ENCODE data around the gene PACRG. TPM values are rescaled to one million over a fixed set of nuclear protein-coding genes. Genes with fewer than 3 reads are reported as not detected.

The PACRG gene
- total RNA-seq, 1 donor from 2014 or later: 0.20 TPM

DNA sequence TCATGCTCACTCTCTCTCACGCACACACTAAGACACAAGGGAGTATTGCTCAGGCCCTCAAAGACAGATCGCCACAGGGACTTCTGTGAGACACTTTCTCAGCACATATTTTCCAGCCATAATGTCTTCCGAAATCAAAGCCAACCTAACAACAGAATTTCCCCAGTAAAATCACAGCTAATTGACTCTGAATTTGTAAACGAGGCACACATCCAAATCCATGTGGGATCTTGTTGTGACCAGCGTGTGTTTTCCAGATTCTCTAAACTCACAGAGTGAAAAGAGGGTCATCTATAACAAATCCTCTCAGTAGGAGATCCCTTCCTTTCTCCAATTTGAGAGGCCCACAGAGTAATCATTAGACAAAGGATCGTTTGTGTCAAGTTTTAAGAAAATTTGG, 280.4 kb downstream of the PACRG start:
- DNase-seq (ENCODE audit: low read depth in 2 of 2): no peak

DNA sequence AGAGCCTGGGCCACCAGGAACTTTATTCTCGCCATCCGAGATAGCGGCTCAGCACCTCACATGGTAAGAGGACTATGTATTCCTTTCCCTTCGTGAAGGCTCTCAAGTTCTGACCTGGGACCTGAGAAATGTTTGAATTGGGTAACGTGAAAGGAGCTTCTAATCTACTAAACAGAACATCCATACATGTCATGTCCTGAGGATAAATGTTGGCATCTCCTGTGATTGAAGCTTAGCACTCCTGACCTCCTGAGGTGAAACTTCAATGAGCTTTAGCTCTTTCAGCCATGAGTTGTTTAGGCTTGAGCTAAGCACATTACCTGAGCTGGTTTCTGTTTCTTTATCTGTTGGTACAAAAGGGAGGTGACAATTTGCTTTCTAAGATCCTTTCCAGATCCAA, 280.9 kb downstream of the PACRG start:
- DNase-seq (ENCODE audit: low read depth in 2 of 2): no peak

DNA sequence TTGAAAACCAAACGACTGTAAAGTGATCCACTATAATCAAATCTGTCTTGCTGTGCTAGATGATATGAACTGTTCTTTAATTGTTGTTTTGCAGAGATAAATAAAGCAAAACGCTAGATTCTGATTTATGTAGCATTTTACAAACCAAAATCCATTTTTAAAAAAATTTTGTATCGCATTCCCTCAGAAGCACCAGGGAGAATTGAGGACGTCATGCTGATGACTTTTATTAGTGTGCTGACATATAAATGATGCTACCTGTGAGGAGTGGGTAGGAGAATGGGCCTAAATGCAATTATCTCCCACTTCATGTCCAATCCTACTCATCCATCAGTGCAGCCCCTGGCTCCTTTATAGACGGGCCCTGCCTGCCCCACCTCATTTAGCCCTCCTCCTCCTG, 282.4 kb downstream of the PACRG start:
- DNase-seq (ENCODE audit: low read depth in 2 of 2): no peak

DNA sequence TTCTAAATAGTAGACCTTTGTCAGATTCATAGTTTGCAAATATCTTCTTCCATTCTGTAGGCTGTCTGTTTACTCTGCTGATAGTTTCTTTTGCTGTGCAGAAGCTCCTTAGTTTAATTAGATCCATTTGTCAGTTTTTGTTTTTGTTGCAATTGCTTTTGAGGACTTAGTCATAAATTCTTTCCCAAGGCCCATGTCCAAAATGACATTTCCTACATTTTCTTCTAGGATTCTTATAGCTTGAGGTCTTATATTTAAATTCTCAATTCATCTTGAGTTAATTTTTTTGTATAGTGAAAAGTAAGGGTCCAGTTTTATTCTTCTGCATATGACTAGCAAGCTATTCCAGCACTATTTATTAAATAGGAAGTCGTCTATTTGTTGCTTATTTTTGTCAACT, 287.0 kb downstream of the PACRG start:
- DNase-seq (ENCODE audit: low read depth in 2 of 2): no peak

DNA sequence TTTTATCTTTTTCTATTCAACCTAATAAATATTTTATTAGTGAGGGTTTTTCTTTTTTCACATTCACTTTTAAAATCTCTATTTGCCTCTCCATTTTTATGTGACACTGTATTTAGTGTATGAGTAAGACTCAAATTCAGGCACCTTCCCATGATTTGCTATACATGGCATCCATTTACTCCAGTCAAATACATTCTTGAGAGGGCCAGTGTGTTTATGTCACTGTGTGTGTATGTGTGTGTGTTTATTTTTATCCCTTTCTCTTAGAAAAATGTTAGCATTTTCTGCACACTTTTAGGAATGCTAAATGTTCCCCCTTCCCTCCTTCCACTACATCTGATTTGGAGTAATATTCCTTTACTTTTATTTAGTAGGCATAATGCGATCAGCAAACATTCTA, 290.0 kb downstream of the PACRG start:
- DNase-seq (ENCODE audit: low read depth in 2 of 2): no peak

DNA sequence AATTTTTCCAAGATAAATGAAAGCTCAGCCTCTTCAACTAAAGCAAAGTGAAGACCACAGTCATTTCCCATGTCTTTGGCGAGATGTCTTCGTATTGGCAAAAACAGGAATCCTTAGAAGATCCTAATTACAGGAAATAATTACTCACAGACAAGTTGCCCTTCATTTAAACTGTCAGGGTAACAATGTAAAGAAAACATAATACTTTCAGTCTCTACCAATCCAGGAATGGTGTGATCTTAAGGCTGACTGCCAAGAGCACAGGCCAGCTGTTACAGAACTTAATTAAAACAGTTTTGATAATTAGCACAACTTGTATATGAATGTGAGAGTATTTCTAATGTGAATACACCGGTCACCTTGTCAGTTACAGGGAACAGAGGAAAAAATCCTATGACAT, 292.2 kb downstream of the PACRG start:
- no peak for DNase-seq (ENCODE audit: low read depth in 2 of 2)

DNA sequence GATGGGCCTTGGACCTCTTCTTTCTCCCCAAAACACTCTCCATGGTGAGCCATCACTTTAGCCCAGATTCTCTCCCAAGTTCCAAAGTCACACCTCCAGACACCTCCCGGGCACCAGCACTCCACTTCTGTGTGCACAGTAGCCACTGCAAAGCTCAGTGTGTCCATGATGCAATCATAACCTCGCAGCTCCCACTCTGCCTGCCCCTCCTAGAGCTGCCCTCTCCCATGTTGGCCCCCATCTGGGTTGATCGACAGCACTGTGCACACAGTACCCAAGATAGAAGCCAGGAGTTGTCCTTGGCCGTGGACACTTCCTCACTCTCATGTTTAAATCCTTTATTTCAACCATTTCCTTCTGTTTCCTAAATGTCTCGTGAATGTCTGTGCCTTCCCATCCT, 293.3 kb downstream of the PACRG start:
- no peak for DNase-seq (ENCODE audit: low read depth in 2 of 2)

DNA sequence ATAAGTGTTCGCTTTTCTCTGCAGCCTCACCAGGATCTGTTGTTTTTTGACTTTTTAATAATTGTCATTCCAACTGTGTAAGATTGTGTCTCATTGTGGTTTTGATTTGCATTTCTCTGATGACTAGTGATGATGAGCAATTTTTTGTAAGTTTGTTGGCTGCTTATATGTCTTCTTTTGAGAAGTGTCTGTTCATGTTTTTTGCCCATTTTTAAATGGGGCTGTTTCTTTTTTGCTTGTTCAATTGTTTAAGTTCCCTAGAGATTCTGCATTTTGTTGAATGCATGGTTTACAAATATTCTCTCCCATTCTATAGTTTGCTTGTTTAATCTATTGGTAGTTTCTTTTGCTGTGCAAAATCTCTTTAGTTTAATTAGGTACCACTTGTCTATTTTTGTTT, 295.9 kb downstream of the PACRG start:
- DNase-seq (ENCODE audit: low read depth in 2 of 2): no peak

DNA sequence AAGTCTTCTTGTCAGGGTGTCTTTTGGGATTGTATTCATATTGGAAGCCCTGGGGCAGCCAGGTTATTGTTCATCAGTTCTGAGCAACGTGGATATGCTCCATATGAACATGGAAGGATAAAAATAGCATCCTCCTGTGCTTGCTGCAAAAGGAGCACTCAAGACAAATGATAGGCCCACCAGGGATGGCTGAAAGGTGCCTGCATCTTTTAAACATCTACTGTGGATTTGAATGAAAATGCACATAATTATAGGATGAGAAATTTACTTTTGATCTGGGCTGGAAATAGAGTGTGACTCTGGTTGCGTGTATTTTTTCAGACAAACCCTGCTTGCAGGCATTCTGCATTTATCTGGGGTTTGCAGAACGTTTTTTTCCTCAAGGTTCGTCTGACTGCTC, 299.1 kb downstream of the PACRG start:
- DNase-seq (ENCODE audit: low read depth in 2 of 2): no peak

DNA sequence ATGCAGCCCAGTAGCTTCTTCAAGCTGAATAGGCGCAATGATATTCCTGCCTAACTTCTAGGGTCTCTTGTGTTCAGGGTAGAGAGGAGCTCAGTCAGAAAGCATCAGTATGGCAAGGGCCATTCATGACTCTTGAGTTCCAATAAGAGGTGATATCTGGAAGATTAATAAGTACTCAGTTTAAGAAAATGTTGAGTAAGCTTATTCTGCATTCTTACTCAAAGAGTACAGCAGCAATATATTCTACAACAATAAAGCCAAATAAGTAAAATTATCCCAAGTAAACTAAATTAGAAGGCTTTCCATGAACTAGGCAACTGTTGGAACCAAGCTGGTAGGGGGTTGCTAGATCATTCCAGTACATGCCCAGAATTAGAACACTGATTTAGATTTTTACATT, 303.2 kb downstream of the PACRG start:
- DNase-seq (ENCODE audit: low read depth in 2 of 2): no peak

DNA sequence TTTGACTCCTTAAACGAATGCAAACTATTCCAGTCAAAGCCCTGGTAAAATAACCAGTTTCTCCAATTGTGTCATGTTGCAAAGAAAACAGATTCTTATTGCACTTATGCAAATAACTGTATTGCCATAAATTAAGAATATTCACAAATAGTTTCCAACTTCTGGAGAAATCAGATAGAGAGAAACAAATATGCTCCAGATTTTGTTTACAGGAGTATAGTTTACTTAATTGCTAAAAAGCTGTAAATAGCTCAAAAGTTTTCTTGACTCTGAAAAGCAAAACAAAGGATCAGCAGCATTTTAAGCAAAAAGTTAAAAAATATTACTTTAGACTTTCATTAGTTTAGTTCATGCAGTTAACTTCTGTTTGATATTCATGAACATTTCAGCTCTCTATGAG, 304.2 kb downstream of the PACRG start:
- no peak for DNase-seq (ENCODE audit: low read depth in 2 of 2)

DNA sequence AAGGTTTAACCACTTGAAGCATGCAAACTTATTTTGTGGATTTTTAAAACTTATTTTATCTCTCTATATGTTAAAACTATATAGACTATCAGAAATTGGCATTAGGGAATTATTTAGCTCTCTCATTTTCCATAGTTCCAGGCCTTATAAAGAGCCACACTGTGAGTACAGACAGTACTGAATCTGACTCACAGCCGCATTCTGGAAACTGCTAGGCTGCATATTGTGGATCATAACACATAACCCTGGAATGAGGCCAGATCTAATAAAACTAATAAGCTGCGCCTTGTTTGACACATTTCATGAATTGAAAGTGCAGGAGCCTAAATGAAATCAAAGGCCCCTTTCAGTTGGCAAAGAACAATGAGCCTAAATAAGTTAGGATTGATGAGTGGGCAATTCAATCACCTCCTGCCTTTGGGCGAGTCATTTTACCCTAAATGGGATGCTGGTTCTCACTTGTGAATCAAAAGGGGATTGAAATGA, 308.4 kb downstream of the PACRG start:
- no peak for DNase-seq (ENCODE audit: low read depth in 2 of 2)

DNA sequence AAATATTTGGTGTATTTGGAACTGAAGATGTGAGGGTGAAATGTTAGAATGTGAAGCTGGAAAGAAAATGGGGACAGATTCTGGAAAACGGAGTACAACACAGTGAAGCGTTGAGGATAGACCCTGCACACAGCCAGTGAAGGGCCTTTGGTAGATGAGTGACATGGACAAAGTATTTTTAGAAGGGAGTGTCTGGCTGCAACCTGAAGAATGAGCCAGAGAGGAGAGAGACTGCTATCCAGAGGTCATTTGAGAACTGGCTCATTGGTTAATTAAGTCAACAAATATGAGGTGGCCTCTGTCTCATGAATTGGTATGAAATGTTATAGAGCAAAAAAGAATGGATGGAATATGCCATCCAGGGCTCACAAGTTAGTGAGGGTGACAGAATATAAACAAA, 310.5 kb downstream of the PACRG start:
- no peak for DNase-seq (ENCODE audit: low read depth in 2 of 2)

DNA sequence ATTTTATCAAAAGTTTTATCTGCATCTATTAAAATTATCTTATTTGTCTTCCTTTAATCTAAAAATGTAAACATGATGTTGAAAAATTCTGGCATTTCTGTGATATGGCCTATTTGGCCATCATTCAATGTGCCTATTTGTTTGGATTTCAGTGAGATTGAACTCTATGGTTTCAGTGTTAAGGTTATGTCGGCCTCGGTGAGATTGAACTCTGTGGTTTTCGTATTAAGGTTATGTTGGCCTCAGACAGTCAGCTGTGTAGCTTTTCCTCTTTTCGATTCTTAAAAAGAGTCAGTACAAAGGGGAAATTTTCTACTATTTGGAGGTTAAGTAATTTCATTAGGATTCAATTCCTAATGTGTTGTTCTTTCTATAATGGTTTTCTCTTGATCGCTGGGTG, 320.6 kb downstream of the PACRG start:
- DNase-seq (ENCODE audit: low read depth in 2 of 2): no peak

DNA sequence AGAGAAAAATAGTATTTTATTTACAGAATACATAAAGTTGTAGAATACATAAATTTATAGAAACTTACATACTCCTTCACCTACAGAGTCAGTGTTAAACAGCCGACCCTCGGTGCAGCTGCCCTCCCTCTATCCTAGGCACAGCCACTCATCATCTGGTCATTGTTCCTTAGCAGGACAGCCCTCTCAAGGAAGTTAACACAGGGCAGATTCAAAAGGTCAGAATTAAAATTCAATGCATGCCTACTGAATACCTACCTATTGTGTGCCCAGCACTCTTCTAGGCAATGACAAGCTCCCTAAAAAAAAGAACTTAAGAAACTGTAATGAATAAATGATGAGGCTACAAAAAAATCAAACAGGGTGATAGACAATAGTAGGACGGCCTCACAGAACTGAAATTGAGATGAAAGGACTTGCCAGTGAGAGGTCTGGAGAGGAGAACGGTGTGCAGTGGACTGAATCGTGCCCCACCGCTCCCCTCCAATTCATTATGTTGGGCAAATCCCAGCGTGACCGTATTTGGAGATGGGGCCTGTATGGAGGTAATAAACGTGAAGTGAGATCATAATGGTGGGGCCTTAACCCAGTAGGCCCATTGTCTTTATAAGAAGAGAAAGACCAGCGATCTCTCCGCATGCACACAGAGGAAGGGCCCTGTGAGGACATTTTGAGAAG, 326.0 kb downstream of the PACRG start:
- DNase-seq (ENCODE audit: low read depth in 2 of 2): no peak

DNA sequence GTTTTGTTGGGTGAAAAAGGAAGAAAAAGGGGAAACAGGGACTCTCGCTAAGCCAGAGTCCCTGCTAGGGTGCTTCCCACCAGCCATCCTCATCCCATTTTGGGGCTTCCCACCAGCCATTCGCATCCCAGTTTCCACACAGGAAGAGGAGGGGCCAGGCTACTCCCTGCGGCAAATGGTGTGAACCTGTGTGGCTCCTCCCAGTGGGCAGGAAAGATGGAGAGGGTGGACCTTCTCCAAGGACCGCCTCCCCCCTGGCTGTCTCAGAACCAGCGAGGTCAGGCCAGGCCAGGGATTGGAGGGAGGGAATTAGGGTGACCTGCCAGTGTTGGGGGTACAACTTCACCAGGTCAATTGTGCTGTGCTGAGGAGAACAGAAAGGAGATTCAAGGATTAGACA, 326.9 kb downstream of the PACRG start:
- no peak for DNase-seq (ENCODE audit: low read depth in 2 of 2)

DNA sequence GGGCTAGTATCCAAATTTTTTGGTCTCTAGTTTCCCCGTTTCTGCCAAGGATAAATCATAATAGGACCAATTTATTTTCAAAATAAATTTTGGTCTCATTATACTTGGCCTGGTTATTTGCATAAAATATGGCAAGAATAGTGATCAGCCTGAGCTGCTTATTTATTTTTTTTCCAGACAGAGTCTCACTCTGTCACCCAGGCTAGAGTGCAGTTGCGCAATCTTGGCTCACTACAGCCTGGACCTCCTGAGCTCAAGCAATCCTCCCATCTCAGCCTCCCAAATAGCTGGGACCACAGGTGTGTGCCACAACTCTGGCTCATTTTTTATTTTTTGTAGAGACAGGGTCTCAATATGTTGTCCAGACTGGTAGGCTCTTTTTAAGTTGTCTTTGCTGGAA, 329.5 kb downstream of the PACRG start:
- no peak for DNase-seq (ENCODE audit: low read depth in 2 of 2)

DNA sequence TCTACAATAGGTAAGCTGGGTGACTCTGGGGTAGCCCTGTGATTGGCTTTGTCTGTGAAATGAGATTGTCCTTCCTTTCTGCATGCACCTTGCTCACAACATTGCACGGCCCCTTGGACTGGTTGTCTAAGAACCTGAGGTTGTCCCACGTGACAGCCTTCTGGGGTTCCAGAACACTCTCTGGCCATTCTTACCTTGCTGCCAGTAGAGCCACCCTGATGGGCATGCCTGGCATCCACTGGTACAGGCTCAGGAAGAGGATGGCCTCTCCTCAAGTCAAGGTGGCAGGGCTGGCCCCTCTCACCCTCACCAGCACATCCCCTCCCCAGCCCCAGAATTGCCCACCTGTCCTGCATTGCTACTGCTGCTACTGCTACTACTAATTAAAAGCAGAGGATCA, 335.0 kb downstream of the PACRG start:
- DNase-seq (ENCODE audit: low read depth in 2 of 2): no peak

DNA sequence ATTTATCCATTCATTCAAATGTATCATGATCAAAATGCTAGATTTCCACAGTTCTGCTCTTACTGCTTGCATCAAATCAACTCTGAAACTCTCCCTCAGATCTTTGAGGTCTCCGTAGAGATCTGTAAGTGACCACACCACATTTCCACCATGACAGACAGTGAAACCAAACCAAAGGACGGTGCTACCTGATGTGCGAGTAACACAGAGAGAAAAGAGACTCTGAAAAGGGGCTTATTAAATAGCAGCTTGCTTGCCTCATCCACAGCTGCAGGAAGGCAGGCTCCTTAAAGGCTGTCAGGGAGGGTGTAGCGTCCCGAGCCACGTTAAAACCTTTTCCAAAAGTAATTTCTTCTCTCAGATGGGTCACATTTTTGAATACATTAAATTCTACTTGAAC, 335.8 kb downstream of the PACRG start:
- no peak for DNase-seq (ENCODE audit: low read depth in 2 of 2)

DNA sequence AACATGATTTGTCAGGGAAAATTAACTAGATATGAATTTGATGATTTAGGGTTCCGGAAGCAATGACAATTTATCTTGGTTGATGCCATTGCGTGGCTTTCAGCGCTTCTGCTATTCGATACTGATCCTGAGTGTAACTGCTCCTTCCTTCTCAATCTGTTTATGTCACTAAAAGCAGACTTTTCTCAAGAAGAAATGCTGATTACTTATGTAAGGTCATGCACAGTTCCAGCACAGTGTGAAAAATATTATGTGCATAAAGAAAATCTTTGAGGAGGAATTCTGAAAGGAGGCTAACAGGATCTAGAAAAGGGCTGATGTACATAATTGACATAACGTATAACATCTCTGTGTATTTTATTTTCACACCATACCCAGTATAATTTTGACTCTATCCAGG, 336.6 kb downstream of the PACRG start:
- DNase-seq (ENCODE audit: low read depth in 2 of 2): no peak

DNA sequence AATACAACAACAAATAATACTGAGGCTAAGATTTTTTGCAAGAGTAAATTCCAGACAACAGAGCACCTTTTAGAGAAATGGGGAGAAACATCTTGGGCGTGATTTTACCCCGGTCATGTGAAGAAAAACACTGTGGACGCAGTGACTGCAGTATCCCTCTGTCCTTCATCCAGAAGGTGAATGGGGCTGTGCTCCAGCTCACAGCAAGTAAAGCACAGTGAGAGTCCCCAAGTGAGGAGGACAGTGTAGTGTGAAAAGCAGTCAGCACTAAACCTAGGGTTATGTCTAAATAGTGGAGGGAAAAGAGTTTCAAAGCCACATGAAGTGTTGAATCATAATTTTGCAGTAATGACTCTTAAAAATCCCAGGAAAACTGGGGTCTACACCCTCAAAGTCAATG, 338.4 kb downstream of the PACRG start:
- DNase-seq (ENCODE audit: low read depth in 2 of 2): no peak

DNA sequence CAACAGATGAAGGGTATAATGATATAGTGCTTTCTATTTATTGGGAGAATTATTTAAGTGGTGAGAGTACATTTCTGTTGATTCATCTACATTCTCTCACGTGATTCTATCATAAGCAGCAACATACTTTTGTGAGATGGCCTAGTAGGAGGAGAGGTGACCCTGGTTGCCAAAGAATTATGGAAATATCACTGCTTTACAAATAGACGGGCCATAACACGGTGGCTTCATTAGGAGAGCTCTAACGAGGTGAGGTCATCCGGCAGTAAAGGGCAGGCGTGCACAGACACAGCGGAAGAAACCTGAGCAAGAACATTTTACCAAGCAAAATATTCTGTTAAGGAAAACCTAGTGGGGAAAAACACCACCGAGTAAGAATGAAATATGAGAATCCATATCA, 349.4 kb downstream of the PACRG start:
- DNase-seq (ENCODE audit: low read depth in 2 of 2): no peak

DNA sequence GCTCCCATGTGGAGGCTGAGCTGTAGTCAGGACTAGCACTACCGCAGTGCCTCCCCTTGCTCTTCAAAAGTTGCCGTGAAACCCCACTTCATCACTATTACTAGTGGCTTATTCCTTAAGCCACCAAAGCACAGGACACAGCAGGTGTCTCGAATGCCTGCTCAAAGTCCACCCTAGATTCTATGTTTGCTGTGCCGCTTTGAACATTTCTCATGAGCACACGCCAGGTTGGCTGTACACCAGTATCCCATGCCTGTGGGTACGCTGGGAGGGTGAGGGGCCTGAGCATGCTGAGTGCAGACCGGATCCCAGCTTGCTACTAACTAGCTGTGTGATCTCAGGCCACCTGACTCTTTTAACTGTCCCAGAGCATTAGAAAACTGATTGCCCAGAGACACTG, 350.9 kb downstream of the PACRG start:
- no peak for DNase-seq (ENCODE audit: low read depth in 2 of 2)

DNA sequence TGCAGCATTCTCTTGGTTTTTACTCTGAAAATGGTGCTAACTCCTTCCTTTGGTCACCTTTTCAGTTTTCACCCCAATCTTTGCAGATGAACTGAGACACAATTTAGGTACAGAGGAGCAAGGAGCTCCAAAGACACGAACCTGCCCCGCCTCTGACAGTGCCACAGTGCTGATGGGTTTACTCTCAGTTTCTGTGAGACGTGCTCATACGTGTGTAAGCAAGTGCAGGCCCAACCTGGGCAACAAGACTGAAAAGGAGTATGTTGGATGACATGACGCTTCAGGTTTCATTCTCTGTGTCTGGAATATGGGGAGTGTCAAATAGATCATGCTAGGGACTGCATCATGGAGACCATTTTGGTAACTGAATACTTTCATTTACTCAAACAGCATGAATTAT, 352.5 kb downstream of the PACRG start:
- DNase-seq (ENCODE audit: low read depth in 2 of 2): no peak

Data from lung microvascular endothelial cell (primary cell).